ENCODE data around the gene KANK2.
A peak's percentile ranks its signal among the peaks of the same experiment; 100 is the strongest.

KANK2 gene

GRCh38 chr19:11197291-11198174 is at the start of gene KANK2:
Gene KANK2 (minus strand): TSS chr19:11197545. CDS start chr19:11194511, 3,034 bp downstream.
- DNase-seq: peak; percentile 56

GRCh38 chr19:11246941-11247340 is 49.6 kb upstream of the KANK2 start:
- DNase-seq: no peak

- no peak for DNase-seq
Measured at GRCh38 chr19:11244846-11245589, 47.7 kb upstream of the KANK2 start.

- no peak for DNase-seq
Measured at GRCh38 chr19:11243798-11244169, 46.4 kb upstream of the KANK2 start.

GRCh38 chr19:11242864-11243797 is 45.8 kb upstream of the KANK2 start:
- peak; percentile 21 for DNase-seq

- no peak for DNase-seq
Measured at GRCh38 chr19:11242025-11242424, 44.7 kb upstream of the KANK2 start.

GRCh38 chr19:11240008-11240444 is 42.7 kb upstream of the KANK2 start:
- DNase-seq: no peak

- no peak for DNase-seq
Measured at GRCh38 chr19:11239377-11240000, 42.1 kb upstream of the KANK2 start, which contains the start of gene ANGPTL8. Gene ANGPTL8 (plus strand): TSS chr19:11239619. CDS start chr19:11239638, 19 bp downstream.

GRCh38 chr19:11238781-11239376 is 41.5 kb upstream of the KANK2 start:
- DNase-seq: no peak

GRCh38 chr19:11238041-11238440 is 40.7 kb upstream of the KANK2 start:
- no peak for DNase-seq

GRCh38 chr19:11237321-11237720 is 40.0 kb upstream of the KANK2 start:
- DNase-seq: no peak

GRCh38 chr19:11236324-11237301 is 39.3 kb upstream of the KANK2 start:
- no peak for DNase-seq

GRCh38 chr19:11234486-11235075 is 37.2 kb upstream of the KANK2 start:
- no peak for DNase-seq

GRCh38 chr19:11233073-11233472 is 35.7 kb upstream of the KANK2 start:
- no peak for DNase-seq

- no peak for DNase-seq
Measured at GRCh38 chr19:11232555-11232954, 35.2 kb upstream of the KANK2 start.

- DNase-seq: no peak
Measured at GRCh38 chr19:11230621-11231386, 33.5 kb upstream of the KANK2 start.

- no peak for DNase-seq
Measured at GRCh38 chr19:11227195-11227886, 30.0 kb upstream of the KANK2 start.

- DNase-seq: no peak
Measured at GRCh38 chr19:11226716-11227166, 29.4 kb upstream of the KANK2 start.

GRCh38 chr19:11225815-11226214 is 28.5 kb upstream of the KANK2 start:
- no peak for DNase-seq
